NCI-H526 (cell line): ENCODE measurements around the gene PRKCA.
A peak's percentile ranks its signal among the peaks of the same experiment; 100 is the strongest.

Experiments used
- DNase-seq, 2 experiments: peaks; one replicate each; lab custom pipeline; 2025; lab: John Stamatoyannopoulos, UW

Gene PRKCA

GRCh38 chr17:66625311-66625767, 322.9 kb downstream of the PRKCA start:
- DNase-seq, result peak; percentile 39 to 41

DNA sequence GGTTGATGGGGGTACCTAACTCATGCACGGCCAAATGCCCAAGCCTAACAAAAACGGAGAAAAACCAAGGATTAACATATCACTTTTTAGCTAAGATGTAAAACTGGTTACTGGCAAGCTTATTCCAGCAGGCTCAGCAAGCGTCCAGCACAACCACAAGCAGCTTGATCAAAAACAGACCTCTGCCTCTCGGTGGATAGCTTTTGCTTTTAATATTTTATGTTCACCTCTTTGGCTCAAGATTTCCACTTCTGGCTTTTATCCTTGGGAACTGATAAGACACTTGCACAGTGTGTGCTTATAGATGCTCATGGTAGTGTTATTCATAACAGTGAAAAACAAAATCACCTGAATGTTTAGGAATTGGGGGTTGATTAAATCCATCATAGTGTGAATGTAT, 325.6 kb downstream of the PRKCA start:
- no peak for DNase-seq

DNA sequence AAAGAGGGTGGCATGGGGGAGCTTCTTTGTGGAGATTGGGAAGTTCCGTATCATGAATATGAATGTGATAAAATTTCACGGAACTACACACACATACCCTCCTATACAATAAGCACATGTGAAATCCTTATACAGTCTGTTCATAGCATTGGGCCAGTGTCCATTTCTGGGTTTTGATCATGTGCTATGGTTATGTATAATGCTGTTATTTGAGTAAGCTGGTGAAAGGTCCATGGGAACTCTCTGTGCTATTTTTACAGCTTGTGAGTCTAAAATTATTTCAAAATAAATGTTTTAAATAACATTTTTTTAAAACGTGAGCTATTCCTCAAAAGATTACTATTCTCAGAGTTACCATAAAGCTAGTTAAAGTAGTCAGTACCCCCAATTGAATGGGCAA, 327.3 kb downstream of the PRKCA start:
- no peak for DNase-seq

GRCh38 chr17:66630379-66630778, 328.0 kb downstream of the PRKCA start:
- DNase-seq, result no peak

DNA sequence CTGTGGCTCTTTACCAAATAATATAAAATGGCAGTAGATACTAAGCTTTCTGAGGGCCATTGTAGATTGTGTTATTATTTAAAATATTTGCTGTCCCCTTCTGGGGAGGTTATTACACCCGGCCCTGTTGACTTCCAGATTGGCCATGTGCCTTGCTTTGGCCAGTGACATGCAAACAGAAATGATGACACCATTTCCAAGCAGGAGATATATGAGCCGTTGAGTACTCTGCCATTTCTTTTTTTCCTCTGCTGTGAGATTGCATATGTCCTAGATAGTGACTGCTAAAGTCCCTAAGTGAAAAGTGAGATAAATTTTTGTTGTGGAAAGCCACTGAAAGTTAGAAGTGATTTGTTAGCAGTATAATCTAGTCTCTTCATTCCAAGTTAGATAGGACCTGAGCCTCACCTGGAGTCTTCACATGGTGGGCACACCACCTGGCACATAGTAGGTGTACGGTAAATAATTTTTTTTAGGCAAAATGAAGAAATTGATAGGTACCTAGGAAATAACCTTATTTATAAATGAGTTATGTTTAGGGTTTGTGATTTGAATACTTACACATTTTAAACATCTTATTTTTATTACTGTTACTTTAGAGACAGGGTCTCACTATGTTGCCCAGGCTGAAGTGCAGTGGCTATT, 328.5 kb downstream of the PRKCA start:
- DNase-seq, result no peak

DNA sequence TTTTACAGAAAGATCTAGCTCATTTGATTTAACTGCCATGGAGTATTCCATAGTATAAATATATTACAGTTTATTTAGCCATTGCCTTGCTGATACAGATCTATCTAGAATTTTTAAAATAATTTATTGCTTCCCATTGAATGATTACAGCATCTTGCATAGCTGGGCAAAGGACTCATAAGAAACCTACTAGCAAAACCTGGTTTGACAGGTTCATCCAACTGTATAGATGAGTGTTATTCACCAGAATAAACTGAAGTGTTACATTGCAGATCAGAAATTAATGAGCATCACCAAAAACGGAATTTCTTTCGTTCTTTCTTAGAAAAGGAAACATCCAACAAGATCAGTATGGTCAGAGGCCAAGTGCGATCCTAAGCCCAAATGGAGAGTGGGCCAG, 330.3 kb downstream of the PRKCA start:
- DNase-seq, result no peak

DNA sequence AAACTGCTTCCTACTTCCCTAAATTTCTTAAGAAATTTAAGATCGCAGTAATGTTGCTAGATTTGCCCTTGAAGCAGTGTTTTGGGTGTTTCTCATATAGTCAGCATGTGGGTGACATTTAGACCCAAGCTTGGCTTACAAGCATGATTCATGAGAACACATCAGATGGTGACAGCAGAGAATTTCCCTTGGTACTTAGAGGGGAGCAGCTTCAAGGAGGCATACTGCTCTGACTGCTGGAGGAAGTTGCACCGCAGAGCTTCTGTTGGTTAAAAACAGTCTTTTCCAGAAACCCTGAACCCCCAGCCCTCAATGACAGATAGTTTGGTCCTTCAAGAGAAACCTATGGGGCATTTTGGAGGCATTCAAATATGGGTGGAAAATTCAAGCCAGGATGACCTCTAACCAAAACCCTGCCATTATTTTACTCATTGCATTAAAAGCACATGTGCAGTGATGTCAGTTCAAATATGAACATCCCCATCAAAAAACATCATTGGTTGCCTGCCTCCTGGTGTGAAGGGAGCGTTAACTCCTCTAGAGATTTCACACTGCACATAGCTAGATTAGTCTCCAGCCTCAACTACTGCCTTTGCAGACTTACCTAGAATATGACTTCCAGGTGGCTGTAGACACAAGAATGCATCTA, 331.0 kb downstream of the PRKCA start:
- no peak for DNase-seq

DNA sequence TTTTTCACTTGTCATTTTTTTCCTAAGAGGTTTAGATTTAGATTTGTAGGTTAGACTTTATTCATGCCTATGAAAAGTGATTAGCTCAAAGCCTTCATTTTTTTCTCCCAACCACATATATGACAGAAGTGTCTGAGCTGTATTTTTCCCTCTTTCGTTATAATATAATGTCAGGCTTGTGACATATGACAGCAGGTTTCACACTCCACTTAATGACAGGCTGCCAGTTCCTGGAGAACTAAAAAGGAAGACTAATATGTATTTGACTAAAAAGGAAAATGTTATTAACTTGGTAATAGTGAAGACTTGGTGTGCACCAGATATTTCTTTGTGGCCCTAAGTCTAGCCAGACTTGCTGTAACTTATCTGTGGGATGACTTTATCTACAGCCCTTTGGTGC, 331.8 kb downstream of the PRKCA start:
- DNase-seq, result no peak

GRCh38 chr17:66635386-66636045, 333.1 kb downstream of the PRKCA start:
- no peak for DNase-seq

GRCh38 chr17:66636111-66636510, 333.7 kb downstream of the PRKCA start:
- no peak for DNase-seq

DNA sequence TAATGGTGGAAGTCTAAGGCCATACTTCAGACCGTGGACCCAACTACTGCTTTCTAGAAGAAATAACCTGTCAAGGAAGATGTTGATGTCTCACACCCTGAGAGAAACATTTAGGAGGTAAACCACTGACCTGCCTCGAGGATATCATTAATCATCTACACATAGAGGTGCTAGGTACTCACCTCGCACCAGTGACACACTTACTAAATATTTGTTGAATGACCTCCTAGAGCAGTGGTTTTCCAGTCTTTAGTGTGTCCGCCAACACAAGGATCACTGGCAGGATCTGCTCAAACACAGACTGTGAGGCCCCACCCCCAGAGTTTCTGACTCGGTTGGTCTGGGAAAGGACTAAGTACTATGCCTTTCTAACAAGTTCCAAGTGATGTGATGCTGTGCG, 335.1 kb downstream of the PRKCA start:
- DNase-seq, result no peak

- no peak for DNase-seq
These were observed 336.5 kb downstream of the PRKCA start for GRCh38 chr17:66638707-66639479.

- no peak for DNase-seq
These were observed 341.6 kb downstream of the PRKCA start for GRCh38 chr17:66643815-66644710.

DNA sequence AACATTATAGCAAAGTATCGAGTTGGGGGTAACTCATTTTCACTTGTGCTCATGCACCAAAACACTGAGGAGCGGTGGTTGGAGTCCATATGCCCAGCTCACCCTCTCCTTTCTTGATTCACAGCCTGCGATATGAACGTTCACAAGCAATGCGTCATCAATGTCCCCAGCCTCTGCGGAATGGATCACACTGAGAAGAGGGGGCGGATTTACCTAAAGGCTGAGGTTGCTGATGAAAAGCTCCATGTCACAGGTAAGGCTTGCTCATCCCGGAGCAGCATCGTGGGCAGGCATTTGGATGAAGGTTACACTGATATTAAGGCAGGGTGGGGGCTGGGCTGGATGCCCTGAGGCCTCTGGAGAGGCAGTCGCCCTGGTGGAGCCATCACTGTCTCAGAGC, 342.8 kb downstream of the PRKCA start:
- DNase-seq, result no peak

GRCh38 chr17:66647391-66647983, 345.1 kb downstream of the PRKCA start:
- no peak for DNase-seq

GRCh38 chr17:66649818-66650543, 347.6 kb downstream of the PRKCA start:
- DNase-seq, result no peak

- DNase-seq, result no peak
These were observed 348.1 kb downstream of the PRKCA start for GRCh38 chr17:66650544-66650877.

DNA sequence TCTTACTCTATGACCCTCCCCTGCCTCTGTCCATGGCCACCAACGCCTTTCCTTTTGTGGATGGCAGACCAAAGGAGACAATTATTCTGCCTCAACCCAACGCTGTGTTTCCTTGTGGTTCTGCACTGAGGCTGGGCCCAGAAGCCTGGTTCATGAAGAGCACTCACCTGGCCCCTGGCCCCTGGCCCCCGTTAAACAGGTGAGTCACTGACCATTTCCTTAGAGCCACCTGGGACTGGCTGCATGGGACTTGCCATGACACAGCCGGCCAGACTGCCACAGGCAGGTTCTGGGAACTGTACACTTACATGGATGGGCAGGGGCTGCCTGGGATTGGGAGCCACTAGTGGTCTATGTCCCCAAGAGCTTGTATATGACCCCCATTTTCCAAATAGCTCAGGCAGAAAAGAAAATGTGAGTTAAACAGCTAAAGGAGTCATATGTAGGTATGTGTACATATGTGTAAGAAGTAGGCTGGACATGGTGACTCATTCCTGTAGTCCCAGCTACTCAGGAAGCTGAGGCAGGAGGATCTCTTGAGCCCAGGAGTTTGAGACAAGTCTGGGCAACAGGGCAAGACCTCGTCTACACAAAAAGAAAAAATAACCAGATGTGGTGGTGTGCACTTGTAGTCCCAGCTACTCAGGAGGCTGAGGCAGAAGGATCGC, 350.6 kb downstream of the PRKCA start:
- DNase-seq, result no peak

DNA sequence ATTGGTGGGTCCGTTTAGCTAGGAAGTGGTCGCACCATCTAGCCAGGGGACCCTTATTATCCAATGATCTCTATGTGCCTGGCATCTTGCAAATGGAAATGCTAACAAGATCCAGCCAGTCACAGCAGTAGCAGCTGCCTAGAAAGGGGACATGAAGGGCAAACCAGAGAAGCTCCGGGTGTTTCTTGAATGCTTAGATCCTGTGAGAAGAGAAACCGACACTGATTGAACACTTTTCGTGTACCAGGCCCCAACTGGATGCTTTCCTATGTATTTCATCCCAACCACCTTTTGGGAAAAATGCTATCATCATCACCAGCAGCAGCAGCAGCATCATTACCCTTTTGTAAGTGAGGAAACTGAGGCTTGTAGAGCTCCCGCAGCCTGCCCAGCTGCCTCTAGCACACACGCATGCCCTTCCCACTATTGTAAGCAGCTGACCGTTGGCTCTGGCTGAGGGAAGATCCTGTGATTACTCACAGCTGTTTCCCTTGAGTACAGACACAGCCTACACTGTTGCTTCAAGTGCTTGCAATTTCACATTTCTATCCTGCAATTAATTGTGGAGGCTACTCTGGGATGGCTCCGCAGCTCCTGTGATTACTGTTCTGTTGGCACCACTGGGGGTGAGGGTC, 351.8 kb downstream of the PRKCA start:
- DNase-seq, result no peak

GRCh38 chr17:66654764-66655163, 352.4 kb downstream of the PRKCA start:
- no peak for DNase-seq
